Measurements from ENCODE around the gene SH3PXD2A.

- TF ChIP-seq POLR2A (IDR thresholded peaks at IDR 0.05) (no peak), EP300 (IDR thresholded peaks at IDR 0.05) (no peak), CTCF (IDR thresholded peaks at IDR 0.05) (no peak)
Measured at GRCh38 chr10:103692436-103692951, 162.9 kb downstream of the SH3PXD2A start.
